T-helper 1 cell treated with Interleukin-12 subunit alpha and Interleukin-12 subunit beta and Interleukin-4 antibody, amounts not matched to agents 30 μg/mL and 1 μg/mL, for 36 hours (primary cell): ENCODE results near the gene SHROOM2.

ENCODE experiments used
- H3K27ac Mint-ChIP-seq: one replicate; pipeline ENCODE4 v1.8.0; 2021; ENCODE audit warnings: mild to moderate bottlenecking, mixed read lengths
- H3K27me3 Mint-ChIP-seq: one replicate; pipeline ENCODE4 v1.8.0; 2021; ENCODE audit warnings: low read depth, mixed read lengths
- H3K36me3 Mint-ChIP-seq: one replicate; pipeline ENCODE4 v1.8.0; 2021; ENCODE audit warnings: low read depth, mixed read lengths
- H3K4me1 Mint-ChIP-seq: one replicate; pipeline ENCODE4 v1.8.0; 2021; ENCODE audit warnings: low read depth, mixed read lengths
- H3K4me3 Mint-ChIP-seq: one replicate; pipeline ENCODE4 v1.8.0; 2021; ENCODE audit warnings: mild to moderate bottlenecking, moderate library complexity, mixed read lengths
- H3K9me3 Mint-ChIP-seq: one replicate; pipeline ENCODE4 v1.8.0; 2021; ENCODE audit warnings: mixed read lengths

Gene SHROOM2

DNA sequence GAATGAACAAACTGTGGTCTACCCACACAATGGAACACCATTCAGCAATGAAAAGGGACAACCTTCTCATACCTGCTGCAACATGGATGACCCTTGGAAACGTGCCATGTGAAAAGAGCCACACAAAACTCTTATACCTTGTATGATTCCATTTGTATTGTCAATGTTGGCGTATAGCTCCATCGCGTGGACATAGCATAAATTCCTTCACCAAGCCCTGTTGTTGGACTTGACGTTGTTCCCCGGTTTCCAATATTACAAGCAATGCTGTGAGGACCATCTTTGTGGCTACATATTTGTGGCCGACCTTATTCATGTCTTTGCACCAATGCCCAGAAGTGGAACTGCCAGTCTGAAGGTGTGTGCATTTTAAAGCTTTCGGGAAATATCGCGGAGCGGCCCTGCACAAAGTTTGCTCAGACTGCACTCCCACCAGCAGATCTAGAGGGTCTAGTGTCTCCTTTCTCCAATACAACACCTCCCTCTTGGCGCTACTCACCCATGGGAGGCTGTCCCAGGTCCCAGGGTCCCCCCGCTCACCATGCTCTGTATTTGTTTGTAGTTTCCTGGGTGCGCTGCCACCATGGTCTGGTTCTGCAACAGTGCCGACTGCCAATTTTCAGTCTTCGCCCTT, 180.7 kb downstream of the SHROOM2 start, which contains the start of gene CLDN34:
CLDN34 (plus strand) TSS at position 584 of the 634 bp plus-strand sequence; CDS start at position 584, 0 bp downstream.
- Mint-ChIP-seq H3K4me3 (no peak within 1 kb of the TSS), H3K27me3 (no peaks in the 10 kb centered on the region), H3K4me1 (no peaks in the 10 kb centered on the region), H3K9me3 (no peaks in the 10 kb centered on the region), H3K36me3 (no peaks in the 10 kb centered on the region), H3K27ac (no peak within 1 kb of the TSS)

DNA sequence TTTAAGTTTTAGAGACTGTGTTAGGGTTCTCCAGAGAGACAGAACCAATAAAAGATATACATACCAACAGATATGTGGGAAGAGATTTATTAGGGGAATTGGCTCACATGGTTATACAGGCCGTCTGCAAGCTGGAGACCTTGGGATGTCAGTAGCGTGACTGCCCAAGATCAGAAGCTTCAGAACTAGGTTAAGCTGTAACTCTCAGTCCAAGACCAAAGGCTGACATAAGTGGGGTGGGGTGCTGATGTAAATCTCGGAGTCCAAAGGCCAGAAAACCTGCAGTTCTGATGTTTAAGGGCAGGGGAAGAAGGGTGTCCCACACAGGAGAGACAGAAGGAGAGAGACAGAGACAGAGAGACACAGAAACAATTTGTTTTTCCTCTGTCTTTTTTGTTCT, 191.4 kb downstream of the SHROOM2 start:
- H3K9me3 Mint-ChIP-seq: no peaks in the 10 kb centered on the region
- H3K27ac Mint-ChIP-seq: no peak overlapping the region

GRCh38 chrX:9980401-9980800, 194.2 kb downstream of the SHROOM2 start:
- Mint-ChIP-seq H3K27ac (no peak overlapping the region), H3K9me3 (no peaks in the 10 kb centered on the region), H3K4me1 (no peaks in the 10 kb centered on the region), H3K4me3 (no peak overlapping the region), H3K36me3 (no peaks in the 10 kb centered on the region), H3K27me3 (peaks cover 4% of the 10 kb centered on the region)

More for the DNA sequence above, 191.4 kb downstream of the SHROOM2 start:
- Mint-ChIP-seq H3K27me3 (no peaks in the 10 kb centered on the region), H3K4me1 (no peaks in the 10 kb centered on the region), H3K4me3 (no peak overlapping the region), H3K36me3 (no peaks in the 10 kb centered on the region)

GRCh38 chrX:9980927-9981326, 194.7 kb downstream of the SHROOM2 start:
- no peak overlapping the region for H3K27ac Mint-ChIP-seq
- no peaks in the 10 kb centered on the region for H3K9me3 Mint-ChIP-seq
- H3K4me1 Mint-ChIP-seq: no peaks in the 10 kb centered on the region
- peaks cover 4% of the 10 kb centered on the region for H3K27me3 Mint-ChIP-seq
- H3K4me3 Mint-ChIP-seq: no peak overlapping the region
- H3K36me3 Mint-ChIP-seq: no peaks in the 10 kb centered on the region

GRCh38 chrX:9983441-9983840, 197.2 kb downstream of the SHROOM2 start:
- H3K9me3 Mint-ChIP-seq: no peaks in the 10 kb centered on the region
- H3K36me3 Mint-ChIP-seq: no peaks in the 10 kb centered on the region
- H3K4me1 Mint-ChIP-seq: no peaks in the 10 kb centered on the region
- H3K27ac Mint-ChIP-seq: no peak overlapping the region
- peaks cover 8% of the 10 kb centered on the region for H3K27me3 Mint-ChIP-seq
- H3K4me3 Mint-ChIP-seq: no peak overlapping the region

DNA sequence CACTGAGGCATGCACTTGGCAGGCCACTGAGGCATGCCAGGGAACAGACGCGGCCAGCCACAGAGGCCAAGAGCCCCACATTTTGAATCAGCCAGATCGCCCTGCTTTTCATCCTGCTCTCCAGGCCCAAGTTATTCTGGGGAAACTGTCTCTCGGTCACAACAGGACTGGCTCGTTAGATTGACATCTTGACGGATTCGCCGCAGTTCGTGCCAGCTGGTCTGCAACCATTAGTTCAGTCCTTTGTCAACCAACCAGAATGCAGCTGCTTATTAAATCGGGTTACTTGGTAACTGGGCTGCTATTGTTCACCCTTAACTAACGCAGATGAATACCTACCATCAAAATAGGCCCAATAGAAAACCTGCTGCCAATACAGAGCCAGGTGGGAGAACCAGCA, 197.6 kb downstream of the SHROOM2 start:
- Mint-ChIP-seq H3K4me3 (no peak overlapping the region), H3K9me3 (no peaks in the 10 kb centered on the region), H3K4me1 (no peaks in the 10 kb centered on the region), H3K27ac (no peak overlapping the region), H3K36me3 (no peaks in the 10 kb centered on the region), H3K27me3 (peaks cover 8% of the 10 kb centered on the region)

- Mint-ChIP-seq H3K4me1 (no peaks in the 10 kb centered on the region), H3K36me3 (no peaks in the 10 kb centered on the region), H3K4me3 (no peak overlapping the region), H3K9me3 (no peaks in the 10 kb centered on the region), H3K27me3 (peaks cover 8% of the 10 kb centered on the region), H3K27ac (no peak overlapping the region)
Observed at GRCh38 chrX:9988762-9989161, 202.5 kb downstream of the SHROOM2 start.

- Mint-ChIP-seq H3K27ac (no peak overlapping the region), H3K36me3 (no peaks in the 10 kb centered on the region), H3K4me3 (no peak overlapping the region), H3K4me1 (peaks cover 3% of the 10 kb centered on the region), H3K9me3 (no peaks in the 10 kb centered on the region), H3K27me3 (peaks cover 5% of the 10 kb centered on the region)
Observed at GRCh38 chrX:9992061-9992460, 205.8 kb downstream of the SHROOM2 start.

GRCh38 chrX:9992724-9993123, 206.5 kb downstream of the SHROOM2 start:
- no peaks in the 10 kb centered on the region for H3K9me3 Mint-ChIP-seq
- no peak overlapping the region for H3K27ac Mint-ChIP-seq
- H3K27me3 Mint-ChIP-seq: peaks cover 2% of the 10 kb centered on the region
- H3K4me1 Mint-ChIP-seq: peaks cover 8% of the 10 kb centered on the region
- H3K36me3 Mint-ChIP-seq: no peaks in the 10 kb centered on the region
- no peak overlapping the region for H3K4me3 Mint-ChIP-seq

DNA sequence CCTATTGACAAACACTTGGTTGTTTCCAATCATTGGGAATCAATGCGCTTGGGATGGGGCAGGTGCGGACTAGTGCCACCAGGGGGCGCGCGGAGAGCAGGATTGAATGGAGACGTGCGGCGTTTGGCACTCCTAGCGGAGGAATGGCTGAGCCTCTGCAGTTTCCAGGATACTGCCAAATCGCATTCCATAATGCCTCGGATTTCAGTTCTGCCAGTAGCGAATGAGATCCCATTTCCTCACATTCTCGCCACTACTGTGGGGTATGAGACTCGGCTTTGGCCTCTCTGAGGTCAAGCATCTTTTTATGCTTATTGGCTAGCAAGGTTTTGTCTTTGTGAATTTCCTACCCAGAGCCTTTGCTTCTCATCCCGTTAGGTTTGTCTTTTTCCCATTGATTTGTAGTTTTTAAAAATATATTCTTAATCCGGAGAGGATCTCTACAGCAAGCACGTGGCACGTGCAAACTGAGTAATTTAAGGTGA, 209.7 kb downstream of the SHROOM2 start:
- no peaks in the 10 kb centered on the region for H3K9me3 Mint-ChIP-seq
- H3K27ac Mint-ChIP-seq: no peak overlapping the region
- peaks cover 15% of the 10 kb centered on the region for H3K4me1 Mint-ChIP-seq
- no peaks in the 10 kb centered on the region for H3K27me3 Mint-ChIP-seq
- no peaks in the 10 kb centered on the region for H3K36me3 Mint-ChIP-seq
- H3K4me3 Mint-ChIP-seq: no peak overlapping the region

- H3K27ac Mint-ChIP-seq: peak overlapping the region; percentile 75
- no peaks in the 10 kb centered on the region for H3K27me3 Mint-ChIP-seq
- no peaks in the 10 kb centered on the region for H3K9me3 Mint-ChIP-seq
- H3K4me3 Mint-ChIP-seq: no peak overlapping the region
- peaks cover 15% of the 10 kb centered on the region for H3K4me1 Mint-ChIP-seq
- no peaks in the 10 kb centered on the region for H3K36me3 Mint-ChIP-seq
Observed at GRCh38 chrX:9997041-9997440, 210.8 kb downstream of the SHROOM2 start.

GRCh38 chrX:9997524-9997923, 211.3 kb downstream of the SHROOM2 start:
- no peaks in the 10 kb centered on the region for H3K36me3 Mint-ChIP-seq
- no peak overlapping the region for H3K4me3 Mint-ChIP-seq
- H3K27ac Mint-ChIP-seq: peak overlapping the region; percentile 75
- peaks cover 16% of the 10 kb centered on the region for H3K4me1 Mint-ChIP-seq
- H3K27me3 Mint-ChIP-seq: no peaks in the 10 kb centered on the region
- H3K9me3 Mint-ChIP-seq: no peaks in the 10 kb centered on the region
